Measurements from ENCODE around the gene GAST. TPM values are rescaled to one million over a fixed set of nuclear protein-coding genes. Genes with fewer than 3 reads are reported as not detected.
A peak's percentile ranks its signal among the peaks of the same experiment; 100 is the strongest.

GAST gene
- total RNA-seq, 1 experiment from 2014 or later, result not detected

DNA sequence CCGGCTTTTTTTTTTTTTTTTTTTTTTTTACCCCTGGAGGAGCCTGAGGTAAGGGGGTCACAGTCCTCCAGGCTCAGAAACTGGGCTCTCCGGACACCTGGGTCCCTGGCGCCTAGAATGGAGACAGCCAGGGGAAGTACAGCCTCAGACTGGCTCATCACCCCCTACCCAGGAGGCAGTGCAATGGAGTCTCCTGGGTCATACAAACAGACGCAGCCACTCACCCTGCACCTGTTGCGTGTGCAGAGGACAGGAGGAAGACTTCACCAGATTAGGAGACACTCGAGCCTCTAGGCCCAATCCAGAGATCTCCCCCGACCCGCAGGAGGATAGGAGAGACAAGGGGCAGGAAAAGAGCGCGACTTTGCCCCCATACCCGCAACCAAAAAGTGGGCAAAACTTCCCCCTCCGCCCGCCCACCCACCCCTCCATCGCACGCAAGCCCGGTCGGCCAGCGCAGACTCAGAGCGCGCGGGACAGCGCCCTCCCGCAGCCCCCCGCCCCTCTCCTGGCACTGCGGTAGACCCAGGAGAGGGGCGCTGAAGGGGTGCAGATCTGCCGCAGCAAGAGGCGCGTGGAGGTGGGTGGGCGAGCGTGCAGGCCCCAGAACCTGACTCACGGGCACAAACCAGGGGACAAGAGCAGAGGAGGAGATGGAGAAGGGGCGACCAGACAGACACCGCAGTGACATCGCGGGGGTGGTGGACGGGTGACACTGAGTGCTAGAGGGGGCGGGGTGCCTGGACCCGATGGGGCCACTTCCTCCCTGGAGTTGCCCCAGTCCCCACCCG, 21.4 kb downstream of the GAST start:
- Histone ChIP-seq H3K36me3 (ENCODE audit: control insufficient read depth in 1 of 2, insufficient read depth in 2 of 2, low read length in 2 of 2) (no peaks in the 10 kb centered on the region), H3K4me2 (ENCODE audit: low read length) (peak overlapping the region; percentile 85), H3K9me2 (ENCODE audit: insufficient read depth) (no peaks in the 10 kb centered on the region), H4K20me1 (ENCODE audit: insufficient read depth) (no peaks in the 10 kb centered on the region), H3K4me1 (ENCODE audit: control insufficient read depth in 1 of 2, insufficient read depth in 2 of 2, low read length in 2 of 2) (peaks cover 5 to 27% of the 10 kb centered on the region in 2 experiments; a peak in 3 of 4 replicates), H3K4me3 (replicated peaks in 1 of 2; ENCODE audit: low read depth in 1 of 2, low read length in 2 of 2) (peak overlapping the region; percentile 55 to 62), H3K79me2 (ENCODE audit: insufficient read depth, low read length) (no peaks in the 10 kb centered on the region), H3K27me3 (ENCODE audit: insufficient read depth, low read length) (no peaks in the 10 kb centered on the region), H3K9ac (ENCODE audit: low read length) (peak overlapping the region; percentile 52; the same call in 1 of the 2 replicates), H3K27ac (ENCODE audit: low read depth, low read length) (no peak overlapping the region; the same call in 1 of the 2 replicates), H2AFZ (ENCODE audit: low read depth, low read length, poor library complexity, severe bottlenecking) (no peak overlapping the region), H3K9me3 (ENCODE audit: control insufficient read depth in 1 of 2, insufficient read depth in 1 of 2, low read depth in 1 of 2, low read length in 2 of 2) (no peaks in the 10 kb centered on the region)
- ChIA-PET RAD21 (ENCODE audit: low non-redundant PET in 1 of 2, low total read pairs in 2 of 2, uncharacterized antibody in 2 of 2, unreplicated experiment in 2 of 2) (no interaction called here), CTCF (no interaction called here), POLR2A (interaction anchor here (0.7 to 1.3 kb wide), 3 partner anchors 9 to 40 kb away, joined by 3 to 6 read pairs (median 5); no protein-coding TSS in a partner anchor)
- intact Hi-C loops (cut with micrococcal nuclease), result no loop called here
- ATAC-seq (no peak), DNase-seq (ENCODE audit: low read depth, low spot score) (no peak)
- BruUV-seq (replicated peaks), result no TSS peak
- TF ChIP-seq YY1 (IDR thresholded peaks at IDR 0.05; ENCODE audit: extremely low read depth, insufficient replicate concordance, low read depth, low read length), result no peak
- no peak for TF ChIP-seq ZNF274 (IDR thresholded peaks at IDR 0.05; ENCODE audit: low read depth, low read length)
- TF ChIP-seq EGR1 (IDR thresholded peaks at IDR 0.05; ENCODE audit: low read depth), result no peak
- TF ChIP-seq, protein P1, sequence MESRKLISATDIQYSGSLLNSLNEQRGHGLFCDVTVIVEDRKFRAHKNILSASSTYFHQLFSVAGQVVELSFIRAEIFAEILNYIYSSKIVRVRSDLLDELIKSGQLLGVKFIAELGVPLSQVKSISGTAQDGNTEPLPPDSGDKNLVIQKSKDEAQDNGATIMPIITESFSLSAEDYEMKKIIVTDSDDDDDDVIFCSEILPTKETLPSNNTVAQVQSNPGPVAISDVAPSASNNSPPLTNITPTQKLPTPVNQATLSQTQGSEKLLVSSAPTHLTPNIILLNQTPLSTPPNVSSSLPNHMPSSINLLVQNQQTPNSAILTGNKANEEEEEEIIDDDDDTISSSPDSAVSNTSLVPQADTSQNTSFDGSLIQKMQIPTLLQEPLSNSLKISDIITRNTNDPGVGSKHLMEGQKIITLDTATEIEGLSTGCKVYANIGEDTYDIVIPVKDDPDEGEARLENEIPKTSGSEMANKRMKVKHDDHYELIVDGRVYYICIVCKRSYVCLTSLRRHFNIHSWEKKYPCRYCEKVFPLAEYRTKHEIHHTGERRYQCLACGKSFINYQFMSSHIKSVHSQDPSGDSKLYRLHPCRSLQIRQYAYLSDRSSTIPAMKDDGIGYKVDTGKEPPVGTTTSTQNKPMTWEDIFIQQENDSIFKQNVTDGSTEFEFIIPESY (IDR thresholded peaks at IDR 0.05; ENCODE audit: extremely low read depth, insufficient replicate concordance, low read length), result no peak
- no peak for TF ChIP-seq CBX3 (IDR thresholded peaks at IDR 0.05; ENCODE audit: low read depth)
- TF ChIP-seq SP1 (IDR thresholded peaks at IDR 0.05; ENCODE audit: low read depth), result no peak

Measured in HCT116 (cell line).